GM12878 (cell line): ENCODE results near the gene CARD18. TPM values are rescaled to one million over a fixed set of nuclear protein-coding genes. Genes with fewer than 3 reads are reported as not detected.

Source experiments
- ATAC-seq: fragments of 200-7000 bp; cut with Tn5 transposase; 3 replicates; pipeline ENCODE4 v1.9.1; 2020; ENCODE audit warnings: mild to moderate bottlenecking, moderate library complexity
- BruUV-seq: library from RNA; stranded (reverse); fragments of 400-500 nt; replicated peaks from 2 replicates; lab custom pipeline; 2021; lab: Mats Ljungman, UMichigan
- CTCF ChIA-PET: fragments of 300-600 bp; sonication (Branson Sonifier 250); formaldehyde crosslinking; extraction: SDS; loops from one replicate; lab custom pipeline; 2021; ENCODE audit warnings: inconsistent platforms; lab: Yijun Ruan, JAX
- POLR2A ChIA-PET: fragments of 350-600 bp; formaldehyde crosslinking; extraction: SDS; loops from one replicate; lab custom pipeline; 2021; ENCODE audit warnings: inconsistent platforms; lab: Charles Lee
- RAD21 ChIA-PET: fragments of 300-600 bp; sonication (Branson Sonifier 250); formaldehyde crosslinking; loops from one replicate; lab custom pipeline; 2023; ENCODE audit warnings: antibody characterized with exemption; ENCODE audit not compliant: unreplicated experiment; lab: Charles Lee
- SMC1A ChIA-PET: fragments of 300-600 bp; sonication (Branson Sonifier 250); formaldehyde crosslinking; loops from one replicate; lab custom pipeline; 2023; ENCODE audit not compliant: unreplicated experiment, uncharacterized antibody; lab: Charles Lee
- DNase-seq: peaks from one replicate; pipeline ENCODE4 v3.0.0-alpha.2; 2011; ENCODE audit warnings: low read depth, low spot score
- FAIRE-seq: peaks from 3 replicates; lab custom pipeline; 2011; peaks lifted over from hg19 to GRCh38; lab: Jason Lieb, UNC
- H2AFZ ChIP-seq: 2 replicates; pipeline ENCODE4 v1.6.0; 2011; ENCODE audit warnings: low read depth, low read length, control low read depth; ENCODE audit not compliant: control insufficient read depth
- H3K27ac ChIP-seq: 2 replicates; pipeline ENCODE4 v1.5.1; 2011; ENCODE audit warnings: control low read depth; ENCODE audit not compliant: control insufficient read depth, insufficient read depth
- H3K27me3 ChIP-seq, 2 experiments: replicated peaks in 1 of 2; 2 replicates each; pipeline versions ENCODE4 v1.6.0 to v1.6.1; 2011; ENCODE audit warnings: low read length in 1 of 2; ENCODE audit not compliant: control insufficient read depth in 2 of 2, insufficient read depth in 2 of 2
- H3K36me3 ChIP-seq, 2 experiments: 2 replicates each; pipeline ENCODE4 v1.5.1; 2011; ENCODE audit warnings: low read length in 1 of 2; ENCODE audit not compliant: control insufficient read depth in 2 of 2, insufficient read depth in 2 of 2
- H3K4me1 ChIP-seq: 2 replicates; pipeline ENCODE4 v1.6.1; 2011; ENCODE audit warnings: mild to moderate bottlenecking, low read length, moderate library complexity, mixed read lengths; ENCODE audit not compliant: control insufficient read depth, insufficient read depth
- H3K4me2 ChIP-seq: 2 replicates; pipeline ENCODE4 v1.6.0; 2011; ENCODE audit warnings: control low read depth; ENCODE audit not compliant: control insufficient read depth, insufficient read depth
- H3K4me3 ChIP-seq: fragments of 200-600 bp; sonication (generic); 2 replicates; pipeline ENCODE4 v1.5.1; 2016
- H3K79me2 ChIP-seq: 2 replicates; pipeline ENCODE4 v1.6.0; 2011; ENCODE audit warnings: low read length; ENCODE audit not compliant: control insufficient read depth, insufficient read depth
- H3K9ac ChIP-seq: 2 replicates; pipeline ENCODE4 v1.8.0; 2011; ENCODE audit warnings: low read length, control low read depth, mixed read lengths; ENCODE audit not compliant: control insufficient read depth, insufficient read depth
- H3K9me3 ChIP-seq: replicated peaks from 3 replicates; pipeline ENCODE4 v1.5.1; 2011; ENCODE audit warnings: mild to moderate bottlenecking, low read length; ENCODE audit not compliant: control insufficient read depth, insufficient read depth
- H4K20me1 ChIP-seq: 2 replicates; pipeline ENCODE4 v1.6.0; 2011; ENCODE audit not compliant: control insufficient read depth, insufficient read depth
- CEBPB ChIP-seq, 2 experiments: fragments of 150-350 bp in 1 of 2; IDR thresholded peaks; 2 replicates each; pipeline ENCODE4 v1.6.1; 2012 to 2014; ENCODE audit warnings: low read depth in 2 of 2, low read length in 2 of 2, borderline replicate concordance in 1 of 2, inconsistent platforms in 1 of 2
- IKZF2 ChIP-seq, 2 experiments: fragments of 450-650 bp; IDR thresholded peaks; 2 replicates each; pipeline ENCODE4 v1.6.1; 2017; ENCODE audit warnings: mild to moderate bottlenecking in 2 of 2, moderate library complexity in 2 of 2
- RAD21 ChIP-seq: IDR thresholded peaks from 2 replicates; pipeline ENCODE4 v1.6.1; 2011; ENCODE audit warnings: mild to moderate bottlenecking, low read depth, low read length, moderate library complexity; ENCODE audit not compliant: insufficient read depth
- TCF7 ChIP-seq: IDR thresholded peaks from 2 replicates; pipeline ENCODE4 v1.6.1; 2014; ENCODE audit warnings: antibody characterized with exemption, borderline replicate concordance
- YBX1 ChIP-seq: fragments of 450-650 bp; IDR thresholded peaks from 2 replicates; pipeline ENCODE4 v1.6.1; 2016; ENCODE audit warnings: antibody characterized with exemption
- YY1 ChIP-seq: IDR thresholded peaks from 2 replicates; pipeline ENCODE4 v1.6.1; 2011; ENCODE audit warnings: low read depth, mild to moderate bottlenecking, low read length
- WGBS: methylation state at CpG from one replicate; pipeline ENCODE4 v1.1.6; 2016; ENCODE audit warnings: low lambda C conversion rate; ENCODE audit not compliant: insufficient replicate concordance, insufficient coverage; ENCODE audit errors: missing lambda C conversion rate; 5-methylcytosine and 5-hydroxymethylcytosine counted together
- in situ Hi-C: fragments of 300-500 bp; cut with MboI; formaldehyde crosslinking; loops from 9 replicates; pipeline ENCODE4 v1.14.3; 2018; ENCODE audit warnings: mixed read lengths
- intact Hi-C: fragments of 100-400 bp; cut with micrococcal nuclease; formaldehyde crosslinking; loops from one replicate; pipeline ENCODE4 v1.14.2; 2022; ENCODE audit not compliant: unreplicated experiment
- polyA plus RNA-seq, 11 experiments: library from polyadenylated mRNA; depleted of rRNA in 4 of 11; unstranded in 6 of 11; stranded (reverse) in 5 of 11; fragments of >200 nt; fragmentation: Nextera tagmentation in 4 of 11; fragmentation: Illumina TruSeq in 1 of 11; extraction: Ambion mirVana in 4 of 11; extraction: Trizol in 1 of 11; gene quantifications; 1 replicate in 1 of 11; 2 replicates in 10 of 11; pipeline versions ENCODE4 v1.2.1 to v1.2.3, GENCODE V29; 2011 to 2016; ENCODE audit warnings: inconsistent platforms in 2 of 11, missing spikeins in 2 of 11, low read depth in 1 of 11
- total RNA-seq, 4 experiments: library from RNA; depleted of rRNA in 3 of 4; stranded (reverse); fragments of >200 nt in 3 of 4; fragmentation: Illumina TruSeq in 1 of 4; extraction: Trizol in 1 of 4; gene quantifications; 2 replicates each; pipeline versions ENCODE4 v1.2.1 to v1.2.3, GENCODE V29; 2013 to 2021
- TF ChIP-seq, protein P1 (sequence below): IDR thresholded peaks from 2 replicates; pipeline ENCODE4 v1.6.1; 2011; ENCODE audit warnings: mild to moderate bottlenecking, low read depth, low read length, moderate library complexity; ENCODE audit not compliant: insufficient replicate concordance
- TF ChIP-seq, protein P2 (sequence below): IDR thresholded peaks from 2 replicates; pipeline ENCODE4 v1.6.1; 2011; ENCODE audit warnings: low read depth, low read length, improper control_type of control experiment, borderline replicate concordance

The CARD18 gene
- total and polyA plus RNA-seq, 10 of the 15 experiments (the other 5 are each of a cell fraction or from before 2014, with no cell fraction given): not detected

DNA sequence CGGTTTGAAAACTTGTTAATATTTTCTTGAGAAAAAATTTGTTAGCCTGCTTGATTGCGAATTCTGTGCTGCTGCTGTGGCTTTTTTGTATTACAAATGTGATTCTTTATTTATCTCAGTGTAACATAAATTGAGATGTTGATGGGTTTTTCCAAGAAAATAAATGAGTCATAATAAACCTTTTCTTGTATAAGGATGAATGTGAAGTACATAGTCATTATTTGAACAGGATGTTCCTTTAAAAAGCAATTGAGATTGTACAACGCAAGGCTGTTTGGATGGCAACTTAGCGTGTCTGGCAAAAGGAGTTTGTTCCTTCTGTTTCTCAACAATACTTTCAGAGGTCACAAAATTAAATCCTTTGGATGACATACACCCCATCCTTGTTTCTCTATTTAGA lies 24.6 kb upstream of the CARD18 start (continued):
- no peak for TF ChIP-seq YY1

DNA sequence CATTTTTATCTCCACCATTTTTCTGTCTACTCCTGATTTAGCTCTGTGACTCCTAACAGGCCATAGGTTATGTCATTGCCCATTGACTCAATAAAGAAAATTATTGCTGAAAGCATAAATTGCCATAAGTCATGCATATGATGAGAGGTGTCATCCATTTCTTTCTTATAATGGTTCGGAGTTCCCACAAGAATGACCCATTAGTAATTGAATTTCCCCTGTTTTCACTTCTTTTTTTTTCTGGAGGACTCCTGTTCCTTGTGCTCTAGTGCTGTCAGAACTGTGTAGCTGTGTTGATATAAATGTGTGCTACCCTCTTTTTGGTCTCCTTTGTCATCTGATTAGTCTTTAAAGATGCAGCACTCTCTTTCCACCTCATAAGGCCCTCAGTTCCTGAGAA lies 22.9 kb upstream of the CARD18 start:
- FAIRE-seq: no peak
- H3K27ac ChIP-seq: no peak overlapping the region
- ChIA-PET CTCF (interaction anchor here (0.5 kb wide), 1 partner anchor 264 kb away, joined by 3 read pairs; no protein-coding TSS in a partner anchor), POLR2A (no interaction called here), SMC1A (no interaction called here), RAD21 (no interaction called here)
- H3K4me1 ChIP-seq: no peaks in the 10 kb centered on the region
- no peaks in the 10 kb centered on the region for H3K9me3 ChIP-seq
- 0% methylated on average over 1 of the region's 1 CpG for WGBS
- BruUV-seq: no TSS peak
- no peaks in the 10 kb centered on the region for H3K79me2 ChIP-seq
- H3K36me3 ChIP-seq: no peaks in the 10 kb centered on the region
- no peaks in the 10 kb centered on the region for H3K27me3 ChIP-seq
- H4K20me1 ChIP-seq: no peaks in the 10 kb centered on the region
- no peak for ATAC-seq
- DNase-seq: no peak
- in situ Hi-C loops: no loop called here
- TF ChIP-seq TCF7 (no peak), YBX1 (no peak), IKZF2 (IDR thresholded peaks at IDR 0.05) (no peak), RAD21 (no peak), CEBPB (IDR thresholded peaks at IDR 0.05; ENCODE audit: borderline replicate concordance in 1 of 2, low read depth in 2 of 2, low read length in 2 of 2) (no peak)
- TF ChIP-seq, protein P1, sequence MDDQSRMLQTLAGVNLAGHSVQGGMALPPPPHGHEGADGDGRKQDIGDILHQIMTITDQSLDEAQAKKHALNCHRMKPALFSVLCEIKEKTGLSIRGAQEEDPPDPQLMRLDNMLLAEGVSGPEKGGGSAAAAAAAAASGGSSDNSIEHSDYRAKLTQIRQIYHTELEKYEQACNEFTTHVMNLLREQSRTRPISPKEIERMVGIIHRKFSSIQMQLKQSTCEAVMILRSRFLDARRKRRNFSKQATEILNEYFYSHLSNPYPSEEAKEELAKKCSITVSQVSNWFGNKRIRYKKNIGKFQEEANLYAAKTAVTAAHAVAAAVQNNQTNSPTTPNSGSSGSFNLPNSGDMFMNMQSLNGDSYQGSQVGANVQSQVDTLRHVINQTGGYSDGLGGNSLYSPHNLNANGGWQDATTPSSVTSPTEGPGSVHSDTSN: no peak
- TF ChIP-seq, protein P2, sequence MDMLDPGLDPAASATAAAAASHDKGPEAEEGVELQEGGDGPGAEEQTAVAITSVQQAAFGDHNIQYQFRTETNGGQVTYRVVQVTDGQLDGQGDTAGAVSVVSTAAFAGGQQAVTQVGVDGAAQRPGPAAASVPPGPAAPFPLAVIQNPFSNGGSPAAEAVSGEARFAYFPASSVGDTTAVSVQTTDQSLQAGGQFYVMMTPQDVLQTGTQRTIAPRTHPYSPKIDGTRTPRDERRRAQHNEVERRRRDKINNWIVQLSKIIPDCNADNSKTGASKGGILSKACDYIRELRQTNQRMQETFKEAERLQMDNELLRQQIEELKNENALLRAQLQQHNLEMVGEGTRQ: no peak
- TF ChIP-seq, all 136 proteins: peak for 0
- H2AFZ ChIP-seq: no peak overlapping the region
- intact Hi-C loops: no loop called here
- H3K4me2 ChIP-seq: no peak overlapping the region
- H3K9ac ChIP-seq: no peak overlapping the region
- no peak overlapping the region for H3K4me3 ChIP-seq
